WTC11 (cell line): ENCODE measurements around the gene POU2F1. TPM values are rescaled to one million over a fixed set of nuclear protein-coding genes. Genes with fewer than 3 reads are reported as not detected.

Source experiments
- ATAC-seq: fragments of 200-7000 bp; cut with Tn5 transposase; 2 replicates; pipeline ENCODE4 v1.10.0; 2021; ENCODE audit warnings: mild to moderate bottlenecking, moderate library complexity
- CTCF ChIA-PET: fragments of 300-600 bp; sonication (Branson Sonifier 250); formaldehyde crosslinking; loops from one replicate; lab custom pipeline; 2021; ENCODE audit warnings: antibody characterized with exemption; lab: Charles Lee
- POLR2A ChIA-PET: fragments of 350-600 bp; sonication (Branson Sonifier 250); formaldehyde crosslinking; loops from one replicate; lab custom pipeline; 2021; ENCODE audit warnings: antibody characterized with exemption; lab: Charles Lee
- DNase-seq: peaks from one replicate; pipeline ENCODE4 v3.0.0; 2021; ENCODE audit warnings: low spot score
- H3K27ac Mint-ChIP-seq: 2 replicates; pipeline ENCODE4 v1.8.0; 2021; ENCODE audit warnings: mixed read lengths
- H3K27me3 Mint-ChIP-seq: 2 replicates; pipeline ENCODE4 v1.8.0; 2021; ENCODE audit warnings: low read depth, mild to moderate bottlenecking, moderate library complexity, mixed read lengths
- H3K36me3 Mint-ChIP-seq: 2 replicates; pipeline ENCODE4 v1.8.0; 2021; ENCODE audit warnings: mixed read lengths
- H3K4me1 Mint-ChIP-seq: 2 replicates; pipeline ENCODE4 v1.8.0; 2022; ENCODE audit warnings: mixed read lengths
- H3K4me3 Mint-ChIP-seq: 2 replicates; pipeline ENCODE4 v1.8.0; 2021; ENCODE audit warnings: mild to moderate bottlenecking, moderate library complexity, mixed read lengths
- H3K9me3 Mint-ChIP-seq: 2 replicates; pipeline ENCODE4 v1.8.0; 2021; ENCODE audit warnings: mixed read lengths
- ELF4 ChIP-seq: sonication (generic); formaldehyde crosslinking; IDR thresholded peaks from 2 replicates; pipeline ENCODE4 v1.8.1; 2022; ENCODE audit warnings: low read depth, mild to moderate bottlenecking, moderate library complexity, missing genetic modification reagents
- FOXK1 ChIP-seq: sonication (generic); formaldehyde crosslinking; IDR thresholded peaks from 2 replicates; pipeline ENCODE4 v1.8.0; 2022; ENCODE audit warnings: mild to moderate bottlenecking, moderate library complexity, missing genetic modification reagents
- GTF2I ChIP-seq: fragments of 250-450 bp; sonication (Bioruptor Pico); conservative IDR thresholded peaks from 2 replicates; pipeline ENCODE4 v1.4.0; 2021; ENCODE audit warnings: mild to moderate bottlenecking
- JUN ChIP-seq: sonication (generic); formaldehyde crosslinking; IDR thresholded peaks from 2 replicates; pipeline ENCODE4 v1.8.0; 2023; ENCODE audit warnings: mild to moderate bottlenecking, missing genetic modification reagents
- KAT7 ChIP-seq: sonication (generic); formaldehyde crosslinking; IDR thresholded peaks from 2 replicates; pipeline ENCODE4 v1.8.1; 2023; ENCODE audit warnings: missing genetic modification reagents, mild to moderate bottlenecking, borderline replicate concordance
- NFATC4 ChIP-seq: fragments of 250-450 bp; sonication (Bioruptor Pico); IDR thresholded peaks from 2 replicates; pipeline ENCODE4 v1.9.0; 2021; ENCODE audit warnings: mild to moderate bottlenecking
- NR1H2 ChIP-seq: sonication (generic); formaldehyde crosslinking; IDR thresholded peaks from 2 replicates; pipeline ENCODE4 v1.9.0; 2021; ENCODE audit warnings: mild to moderate bottlenecking, moderate library complexity, missing genetic modification reagents
- SMAD4 ChIP-seq: sonication (generic); formaldehyde crosslinking; IDR thresholded peaks from 2 replicates; pipeline ENCODE4 v1.8.0; 2022; ENCODE audit warnings: mild to moderate bottlenecking, missing genetic modification reagents
- SOX15 ChIP-seq: fragments of 250-450 bp; sonication (Bioruptor Pico); IDR thresholded peaks from 2 replicates; pipeline ENCODE4 v1.9.0; 2021; ENCODE audit warnings: mild to moderate bottlenecking
- SP1 ChIP-seq: sonication (generic); formaldehyde crosslinking; conservative IDR thresholded peaks from 2 replicates; pipeline ENCODE4 v1.8.1; 2022; ENCODE audit warnings: missing genetic modification reagents
- TP53 ChIP-seq: sonication (generic); formaldehyde crosslinking; IDR thresholded peaks from 2 replicates; pipeline ENCODE4 v1.8.1; 2023; ENCODE audit warnings: mild to moderate bottlenecking, missing genetic modification reagents
- ZBTB21 ChIP-seq: sonication (generic); formaldehyde crosslinking; IDR thresholded peaks from 2 replicates; pipeline ENCODE4 v1.8.1; 2023; ENCODE audit warnings: mild to moderate bottlenecking, missing genetic modification reagents, borderline replicate concordance
- ZNF232 ChIP-seq: sonication (generic); formaldehyde crosslinking; IDR thresholded peaks from 2 replicates; pipeline ENCODE4 v1.8.0; 2022; ENCODE audit warnings: mild to moderate bottlenecking, missing genetic modification reagents
- ZNF423 ChIP-seq: fragments of 250-450 bp; sonication (Bioruptor Pico); IDR thresholded peaks from 2 replicates; pipeline ENCODE4 v2.1.2; 2022; ENCODE audit warnings: mild to moderate bottlenecking, moderate library complexity
- total RNA-seq: library from RNA; stranded (reverse); gene quantifications from 3 replicates; pipeline ENCODE4 v1.2.3, GENCODE V29; 2021
- TF ChIP-seq, protein P1 (sequence below): fragments of 250-450 bp; sonication (Bioruptor Pico); IDR thresholded peaks from 2 replicates; pipeline ENCODE4 v1.8.0; 2021; ENCODE audit warnings: mild to moderate bottlenecking
- TF ChIP-seq, protein P2 (sequence below): fragments of 200-600 bp; IDR thresholded peaks from 2 replicates; pipeline ENCODE4 v1.8.0; 2022; ENCODE audit warnings: antibody characterized with exemption
- TF ChIP-seq, protein P3 (sequence below): sonication (generic); formaldehyde crosslinking; IDR thresholded peaks from 2 replicates; pipeline ENCODE4 v1.8.1; 2023; ENCODE audit warnings: mild to moderate bottlenecking, missing genetic modification reagents, moderate library complexity
- TF ChIP-seq, protein P4 (sequence below): sonication (generic); formaldehyde crosslinking; IDR thresholded peaks from 2 replicates; pipeline ENCODE4 v1.8.0; 2022; ENCODE audit warnings: missing genetic modification reagents
- TF ChIP-seq, protein P5 (sequence below): fragments of 250-450 bp; sonication (Bioruptor Pico); IDR thresholded peaks from 2 replicates; pipeline ENCODE4 v1.9.0; 2021; ENCODE audit warnings: moderate library complexity, mild to moderate bottlenecking, inconsistent platforms, borderline replicate concordance
- TF ChIP-seq, protein P6 (sequence below): sonication (generic); formaldehyde crosslinking; IDR thresholded peaks from 2 replicates; pipeline ENCODE4 v1.8.0; 2022; ENCODE audit warnings: mild to moderate bottlenecking, missing genetic modification reagents

Gene POU2F1
- total RNA-seq, 1 experiment from 2014 or later = 51.3 TPM

DNA sequence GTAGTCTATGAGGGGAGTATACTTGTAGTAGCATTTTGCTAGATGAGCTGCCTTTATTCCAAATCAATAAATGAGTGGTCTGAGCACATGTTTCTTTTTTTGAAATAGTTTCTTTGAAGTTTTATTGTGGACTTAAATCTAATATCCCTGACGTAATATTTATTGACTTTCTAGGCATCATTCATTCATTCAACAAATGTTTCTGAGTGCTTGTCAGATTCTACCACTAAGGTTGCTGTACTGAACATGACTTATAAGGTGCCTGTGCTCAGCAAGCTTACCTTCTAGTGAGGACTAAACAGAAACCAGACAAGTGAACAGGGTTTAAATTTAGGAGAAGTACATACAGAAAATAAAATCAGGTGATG, 68.4 kb downstream of the POU2F1 start (continued):
- no peak for TF ChIP-seq ZNF423 (CRISPR knock-in tag)
- no peak for TF ChIP-seq ZNF232 (CRISPR knock-in tag)
- no peak for TF ChIP-seq KAT7 (CRISPR knock-in tag)
- TF ChIP-seq, protein P1, sequence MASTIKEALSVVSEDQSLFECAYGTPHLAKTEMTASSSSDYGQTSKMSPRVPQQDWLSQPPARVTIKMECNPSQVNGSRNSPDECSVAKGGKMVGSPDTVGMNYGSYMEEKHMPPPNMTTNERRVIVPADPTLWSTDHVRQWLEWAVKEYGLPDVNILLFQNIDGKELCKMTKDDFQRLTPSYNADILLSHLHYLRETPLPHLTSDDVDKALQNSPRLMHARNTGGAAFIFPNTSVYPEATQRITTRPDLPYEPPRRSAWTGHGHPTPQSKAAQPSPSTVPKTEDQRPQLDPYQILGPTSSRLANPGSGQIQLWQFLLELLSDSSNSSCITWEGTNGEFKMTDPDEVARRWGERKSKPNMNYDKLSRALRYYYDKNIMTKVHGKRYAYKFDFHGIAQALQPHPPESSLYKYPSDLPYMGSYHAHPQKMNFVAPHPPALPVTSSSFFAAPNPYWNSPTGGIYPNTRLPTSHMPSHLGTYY (CRISPR knock-in tag) = no peak
- TF ChIP-seq NFATC4 = no peak

DNA sequence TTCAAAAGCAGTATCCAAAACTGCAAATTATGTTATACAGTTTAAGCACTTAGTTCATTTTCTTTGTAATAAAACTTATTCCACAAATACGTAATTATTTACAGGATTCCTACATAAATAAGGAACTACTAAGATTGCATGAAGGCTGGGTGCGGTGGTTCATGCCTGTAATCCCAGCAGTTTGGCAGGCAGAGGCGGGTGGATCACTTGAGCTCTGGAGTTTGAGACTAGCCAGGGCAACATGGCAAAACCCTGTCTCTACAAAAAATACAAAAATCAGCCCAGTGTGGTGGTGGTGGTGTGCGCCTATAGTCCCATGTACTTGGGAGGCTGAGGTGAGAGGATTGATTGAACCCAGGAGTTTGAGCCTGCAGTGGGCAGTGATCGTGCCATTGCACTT, 69.3 kb downstream of the POU2F1 start:
- peaks cover 12% of the 10 kb centered on the region for H3K9me3 Mint-ChIP-seq
- DNase-seq (no peak), ATAC-seq (no peak)
- TF ChIP-seq FOXK1 (no peak), ZBTB21 (no peak), JUN (CRISPR knock-in tag) (no peak), SOX15 (CRISPR knock-in tag) (no peak), NR1H2 (CRISPR knock-in tag) (no peak), SMAD4 (no peak), TP53 (CRISPR knock-in tag) (no peak), SP1 (no peak), GTF2I (CRISPR knock-in tag) (no peak), ELF4 (CRISPR knock-in tag) (no peak)
- TF ChIP-seq, protein P2, sequence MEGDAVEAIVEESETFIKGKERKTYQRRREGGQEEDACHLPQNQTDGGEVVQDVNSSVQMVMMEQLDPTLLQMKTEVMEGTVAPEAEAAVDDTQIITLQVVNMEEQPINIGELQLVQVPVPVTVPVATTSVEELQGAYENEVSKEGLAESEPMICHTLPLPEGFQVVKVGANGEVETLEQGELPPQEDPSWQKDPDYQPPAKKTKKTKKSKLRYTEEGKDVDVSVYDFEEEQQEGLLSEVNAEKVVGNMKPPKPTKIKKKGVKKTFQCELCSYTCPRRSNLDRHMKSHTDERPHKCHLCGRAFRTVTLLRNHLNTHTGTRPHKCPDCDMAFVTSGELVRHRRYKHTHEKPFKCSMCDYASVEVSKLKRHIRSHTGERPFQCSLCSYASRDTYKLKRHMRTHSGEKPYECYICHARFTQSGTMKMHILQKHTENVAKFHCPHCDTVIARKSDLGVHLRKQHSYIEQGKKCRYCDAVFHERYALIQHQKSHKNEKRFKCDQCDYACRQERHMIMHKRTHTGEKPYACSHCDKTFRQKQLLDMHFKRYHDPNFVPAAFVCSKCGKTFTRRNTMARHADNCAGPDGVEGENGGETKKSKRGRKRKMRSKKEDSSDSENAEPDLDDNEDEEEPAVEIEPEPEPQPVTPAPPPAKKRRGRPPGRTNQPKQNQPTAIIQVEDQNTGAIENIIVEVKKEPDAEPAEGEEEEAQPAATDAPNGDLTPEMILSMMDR = no peak
- TF ChIP-seq, protein P3, sequence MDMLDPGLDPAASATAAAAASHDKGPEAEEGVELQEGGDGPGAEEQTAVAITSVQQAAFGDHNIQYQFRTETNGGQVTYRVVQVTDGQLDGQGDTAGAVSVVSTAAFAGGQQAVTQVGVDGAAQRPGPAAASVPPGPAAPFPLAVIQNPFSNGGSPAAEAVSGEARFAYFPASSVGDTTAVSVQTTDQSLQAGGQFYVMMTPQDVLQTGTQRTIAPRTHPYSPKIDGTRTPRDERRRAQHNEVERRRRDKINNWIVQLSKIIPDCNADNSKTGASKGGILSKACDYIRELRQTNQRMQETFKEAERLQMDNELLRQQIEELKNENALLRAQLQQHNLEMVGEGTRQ (CRISPR knock-in tag) = no peak
- TF ChIP-seq, protein P4, sequence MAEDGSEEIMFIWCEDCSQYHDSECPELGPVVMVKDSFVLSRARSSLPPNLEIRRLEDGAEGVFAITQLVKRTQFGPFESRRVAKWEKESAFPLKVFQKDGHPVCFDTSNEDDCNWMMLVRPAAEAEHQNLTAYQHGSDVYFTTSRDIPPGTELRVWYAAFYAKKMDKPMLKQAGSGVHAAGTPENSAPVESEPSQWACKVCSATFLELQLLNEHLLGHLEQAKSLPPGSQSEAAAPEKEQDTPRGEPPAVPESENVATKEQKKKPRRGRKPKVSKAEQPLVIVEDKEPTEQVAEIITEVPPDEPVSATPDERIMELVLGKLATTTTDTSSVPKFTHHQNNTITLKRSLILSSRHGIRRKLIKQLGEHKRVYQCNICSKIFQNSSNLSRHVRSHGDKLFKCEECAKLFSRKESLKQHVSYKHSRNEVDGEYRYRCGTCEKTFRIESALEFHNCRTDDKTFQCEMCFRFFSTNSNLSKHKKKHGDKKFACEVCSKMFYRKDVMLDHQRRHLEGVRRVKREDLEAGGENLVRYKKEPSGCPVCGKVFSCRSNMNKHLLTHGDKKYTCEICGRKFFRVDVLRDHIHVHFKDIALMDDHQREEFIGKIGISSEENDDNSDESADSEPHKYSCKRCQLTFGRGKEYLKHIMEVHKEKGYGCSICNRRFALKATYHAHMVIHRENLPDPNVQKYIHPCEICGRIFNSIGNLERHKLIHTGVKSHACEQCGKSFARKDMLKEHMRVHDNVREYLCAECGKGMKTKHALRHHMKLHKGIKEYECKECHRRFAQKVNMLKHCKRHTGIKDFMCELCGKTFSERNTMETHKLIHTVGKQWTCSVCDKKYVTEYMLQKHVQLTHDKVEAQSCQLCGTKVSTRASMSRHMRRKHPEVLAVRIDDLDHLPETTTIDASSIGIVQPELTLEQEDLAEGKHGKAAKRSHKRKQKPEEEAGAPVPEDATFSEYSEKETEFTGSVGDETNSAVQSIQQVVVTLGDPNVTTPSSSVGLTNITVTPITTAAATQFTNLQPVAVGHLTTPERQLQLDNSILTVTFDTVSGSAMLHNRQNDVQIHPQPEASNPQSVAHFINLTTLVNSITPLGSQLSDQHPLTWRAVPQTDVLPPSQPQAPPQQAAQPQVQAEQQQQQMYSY (CRISPR knock-in tag) = no peak
- TF ChIP-seq, protein P5, sequence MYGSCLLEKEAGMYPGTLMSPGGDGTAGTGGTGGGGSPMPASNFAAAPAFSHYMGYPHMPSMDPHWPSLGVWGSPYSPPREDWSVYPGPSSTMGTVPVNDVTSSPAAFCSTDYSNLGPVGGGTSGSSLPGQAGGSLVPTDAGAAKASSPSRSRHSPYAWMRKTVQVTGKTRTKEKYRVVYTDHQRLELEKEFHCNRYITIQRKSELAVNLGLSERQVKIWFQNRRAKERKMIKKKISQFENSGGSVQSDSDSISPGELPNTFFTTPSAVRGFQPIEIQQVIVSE (CRISPR knock-in tag) = no peak
- TF ChIP-seq, protein P6, sequence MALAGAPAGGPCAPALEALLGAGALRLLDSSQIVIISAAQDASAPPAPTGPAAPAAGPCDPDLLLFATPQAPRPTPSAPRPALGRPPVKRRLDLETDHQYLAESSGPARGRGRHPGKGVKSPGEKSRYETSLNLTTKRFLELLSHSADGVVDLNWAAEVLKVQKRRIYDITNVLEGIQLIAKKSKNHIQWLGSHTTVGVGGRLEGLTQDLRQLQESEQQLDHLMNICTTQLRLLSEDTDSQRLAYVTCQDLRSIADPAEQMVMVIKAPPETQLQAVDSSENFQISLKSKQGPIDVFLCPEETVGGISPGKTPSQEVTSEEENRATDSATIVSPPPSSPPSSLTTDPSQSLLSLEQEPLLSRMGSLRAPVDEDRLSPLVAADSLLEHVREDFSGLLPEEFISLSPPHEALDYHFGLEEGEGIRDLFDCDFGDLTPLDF = no peak
- no peak overlapping the region for H3K27ac Mint-ChIP-seq
- no peaks in the 10 kb centered on the region; the same call in 1 of the 2 replicates for H3K36me3 Mint-ChIP-seq
- CTCF ChIA-PET = no interaction called here
- peaks cover 48% of the 10 kb centered on the region for H3K4me1 Mint-ChIP-seq
- POLR2A ChIA-PET = no interaction called here
- H3K4me3 Mint-ChIP-seq = no peak overlapping the region
- H3K27me3 Mint-ChIP-seq = no peaks in the 10 kb centered on the region
